HG03175 (cell line): ENCODE results near the gene SAP30BP.

ENCODE experiments used
- ATAC-seq: cut with Tn5 transposase; IDR thresholded peaks from one replicate; pipeline ENCODE4 v1.9.1; 2021; ENCODE audit warnings: mild to moderate bottlenecking, moderate library complexity; ENCODE audit not compliant: unreplicated experiment

Gene SAP30BP

DNA sequence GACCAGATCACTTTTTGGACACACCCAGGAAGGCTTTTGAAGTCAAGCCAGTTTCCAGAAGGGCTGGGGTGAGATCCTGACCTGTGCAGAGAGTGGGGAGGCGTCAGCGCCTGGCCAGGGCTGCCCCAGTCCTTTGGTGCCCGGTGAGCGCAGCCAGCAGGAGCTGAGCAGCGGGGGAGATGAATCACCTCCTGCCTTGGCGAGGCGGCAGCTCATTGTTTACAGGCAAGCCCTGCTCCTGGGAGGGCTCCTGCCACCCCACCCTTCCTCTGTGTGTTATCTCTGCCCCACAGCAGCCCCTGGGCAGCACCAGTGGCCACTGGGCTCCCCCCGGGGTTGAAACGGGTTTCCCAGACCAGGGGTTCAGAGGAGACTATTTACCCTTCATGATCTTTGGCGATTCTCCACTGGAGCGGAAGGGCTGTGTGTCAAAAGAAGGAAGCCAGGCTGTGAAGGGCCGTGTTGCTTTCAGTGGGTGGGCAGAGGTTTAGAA lies 40.0 kb downstream of the SAP30BP start:
- no peak for ATAC-seq

DNA sequence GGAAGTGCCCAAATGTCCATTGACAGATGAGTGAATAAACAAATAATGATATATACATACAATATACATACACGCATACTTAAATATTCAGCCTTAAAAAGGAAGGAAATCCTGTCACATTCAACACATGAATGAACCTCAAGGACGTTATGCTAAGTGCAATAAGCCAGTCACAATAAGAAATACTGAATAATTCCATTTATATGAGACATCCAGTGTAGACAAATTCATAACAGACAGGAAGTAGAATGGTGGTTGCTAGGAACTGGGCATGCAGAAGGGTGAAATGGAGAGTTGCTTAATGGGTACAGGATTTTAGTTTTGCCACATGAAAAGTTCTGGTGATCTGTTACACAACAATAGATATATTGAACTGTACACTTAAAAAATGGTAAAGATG lies 45.3 kb downstream of the SAP30BP start:
- no peak for ATAC-seq

DNA sequence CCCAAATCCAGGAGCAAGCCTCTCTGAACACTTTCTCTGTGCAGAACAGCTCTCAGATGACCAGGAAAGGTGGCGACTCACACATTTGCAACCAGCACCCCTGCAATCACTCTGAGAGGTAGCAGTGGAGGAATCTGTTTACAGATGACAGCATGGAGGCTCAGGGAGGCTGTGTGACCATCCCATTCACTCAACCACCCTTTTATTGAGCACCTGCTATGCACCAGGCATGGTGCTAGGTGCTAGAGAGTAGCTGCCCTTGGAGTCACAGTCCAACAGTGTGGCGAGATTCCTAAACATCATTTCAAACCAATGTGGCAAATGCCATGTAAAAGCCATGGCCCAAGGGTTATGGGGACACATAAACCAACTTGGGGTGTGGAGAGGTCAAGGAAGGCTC lies 52.6 kb downstream of the SAP30BP start:
- no peak for ATAC-seq

DNA sequence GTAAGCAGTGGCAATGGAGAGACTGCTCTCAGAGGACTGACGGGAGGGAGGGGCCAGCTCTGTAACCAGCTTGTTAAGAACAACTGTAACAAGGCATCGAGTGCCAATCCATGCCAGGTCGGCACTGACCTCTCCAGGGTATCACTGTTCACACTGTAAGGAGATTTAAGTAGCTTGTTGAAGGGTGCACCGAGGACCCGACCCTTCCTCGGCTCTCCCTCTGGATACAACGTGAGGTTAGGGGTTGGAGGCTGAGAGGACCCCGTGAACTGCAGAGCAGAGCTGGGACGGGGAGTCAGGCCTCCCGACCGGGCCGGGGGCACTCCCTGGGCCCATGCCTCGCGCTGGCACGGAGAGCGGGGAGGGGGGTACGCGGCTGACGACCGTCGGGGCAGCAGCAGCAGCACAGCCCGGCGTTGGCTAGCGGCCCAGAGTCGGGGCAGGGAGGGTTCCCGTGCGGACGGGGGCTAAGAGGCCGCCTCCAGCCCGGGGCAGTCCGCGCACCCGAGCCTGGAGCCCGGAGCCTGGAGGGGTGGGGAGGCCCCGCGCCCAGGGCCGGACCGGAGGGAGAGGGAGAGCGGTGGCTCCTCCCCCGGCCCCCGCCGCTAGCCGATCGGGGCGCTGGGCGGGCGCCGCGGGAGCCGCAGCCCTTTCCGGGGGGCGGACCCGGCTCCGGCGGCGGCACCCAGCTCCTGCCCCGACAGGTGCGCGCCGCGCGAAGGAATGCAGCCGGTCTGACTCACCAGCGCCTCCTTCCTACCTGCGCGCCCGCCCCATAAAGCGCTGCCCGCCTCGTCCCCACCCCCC lies 53.7 kb downstream of the SAP30BP start, which contains the start of gene ITGB4:
Gene ITGB4, plus strand, starts transcription at position 804 of the 807 bp plus-strand sequence. CDS start 3,245 bp downstream, outside the sequence.
- ATAC-seq, result no peak

DNA sequence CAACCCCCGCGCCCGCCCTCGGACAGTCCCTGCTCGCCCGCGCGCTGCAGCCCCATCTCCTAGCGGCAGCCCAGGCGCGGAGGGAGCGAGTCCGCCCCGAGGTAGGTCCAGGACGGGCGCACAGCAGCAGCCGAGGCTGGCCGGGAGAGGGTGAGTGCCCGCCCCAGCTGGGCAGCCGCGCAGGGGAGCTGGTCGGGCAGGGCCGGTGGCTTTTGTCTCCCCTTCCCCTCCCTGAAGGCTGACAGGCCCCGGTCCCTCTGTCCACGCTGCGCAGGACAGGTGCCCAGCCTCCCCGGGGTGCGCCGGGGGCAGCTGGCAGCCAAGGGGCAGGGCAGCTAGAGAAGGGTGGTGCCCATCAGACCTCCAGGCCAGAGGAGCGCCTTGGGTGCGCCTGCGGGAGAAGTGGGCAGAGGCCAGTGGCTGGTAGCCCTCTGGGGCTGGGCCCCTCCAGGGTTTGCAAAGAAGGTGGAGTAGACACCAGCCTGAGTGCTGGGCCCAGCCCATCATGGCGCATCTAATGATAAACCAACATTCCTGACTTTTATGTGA lies 54.4 kb downstream of the SAP30BP start:
- ATAC-seq, result no peak

DNA sequence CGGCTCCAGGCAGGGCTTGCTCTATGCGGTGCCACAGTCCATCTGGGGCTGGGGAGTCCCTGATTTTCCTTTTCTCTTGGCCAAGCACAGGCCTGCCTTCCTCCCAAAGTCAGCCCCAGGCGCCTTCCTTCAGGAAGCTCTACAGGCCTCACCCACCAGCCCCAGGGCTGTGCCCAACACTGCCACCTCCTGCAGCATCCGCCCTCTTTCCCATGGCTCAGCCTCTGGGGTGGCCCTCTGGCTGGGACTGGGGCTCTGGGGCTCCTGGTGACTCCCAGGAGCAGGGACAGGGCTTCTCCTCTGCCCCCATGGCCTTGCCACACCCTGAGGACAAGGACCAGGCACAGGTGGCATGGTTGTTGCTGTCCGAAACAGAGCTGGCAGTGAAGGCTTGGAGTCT lies 54.9 kb downstream of the SAP30BP start:
- ATAC-seq, result no peak

DNA sequence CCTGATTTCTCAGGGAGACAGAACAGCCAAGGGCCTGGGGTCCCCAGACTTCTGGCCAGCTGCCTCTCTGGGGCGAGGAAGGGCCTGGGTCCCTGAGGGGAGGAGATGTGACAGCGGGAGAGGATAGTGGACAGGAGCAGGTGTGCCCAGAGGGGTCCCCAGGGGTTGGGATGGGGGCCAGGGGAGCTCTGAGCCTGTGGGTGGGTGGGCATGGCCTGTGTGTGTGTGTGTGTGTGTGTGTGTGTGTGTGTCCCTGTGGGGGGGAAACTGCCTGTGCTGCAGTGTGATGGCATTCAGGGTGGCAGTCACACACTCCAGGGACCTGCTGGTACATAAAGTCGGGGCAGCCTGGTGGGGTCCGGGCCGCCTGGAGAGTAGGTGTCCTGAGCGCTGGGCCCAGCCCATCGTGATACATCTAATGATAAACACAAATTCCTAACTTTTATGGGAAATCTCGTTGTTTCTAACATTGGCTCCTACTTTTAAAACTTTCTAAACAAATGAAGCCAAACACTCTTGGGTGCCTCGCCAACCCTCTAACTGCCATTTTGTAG lies 55.5 kb downstream of the SAP30BP start:
- ATAC-seq, result no peak

DNA sequence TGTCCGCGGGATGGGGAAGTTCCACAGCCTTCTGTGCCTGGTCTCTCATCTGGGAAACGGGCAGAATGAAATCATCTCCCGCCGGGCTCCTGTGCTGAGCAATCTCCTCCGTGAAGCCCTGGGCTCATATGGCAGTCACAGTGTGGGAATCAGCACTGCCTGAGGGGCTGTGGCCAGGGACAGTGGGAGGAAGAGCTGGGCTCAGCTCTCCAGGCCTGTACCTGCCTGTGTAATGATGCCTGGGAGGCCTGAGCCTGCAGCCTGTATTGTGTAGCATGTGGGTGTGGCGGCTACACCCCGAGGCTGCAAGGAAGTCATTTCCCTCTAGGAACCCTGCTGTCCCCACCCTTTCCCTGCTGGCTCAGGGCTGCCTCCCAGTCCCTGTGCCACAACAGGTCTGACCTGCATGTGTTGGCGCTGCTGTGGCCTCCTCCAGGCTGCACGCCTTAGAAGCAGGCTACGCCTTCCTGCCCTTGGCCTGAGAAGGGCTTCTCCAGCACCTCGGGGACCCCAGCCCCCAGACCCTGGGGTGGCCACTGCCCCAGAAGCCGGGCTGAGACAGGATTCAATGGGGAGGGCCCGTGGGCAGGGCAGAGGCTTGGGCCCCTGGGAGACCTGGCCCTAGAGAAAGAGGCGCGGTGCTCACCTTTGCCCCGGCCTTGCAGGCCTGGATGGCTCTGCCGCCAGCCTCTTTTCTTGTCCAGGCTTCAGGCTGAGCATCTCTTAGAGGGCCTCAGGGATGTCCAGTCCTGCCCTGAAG lies 56.2 kb downstream of the SAP30BP start:
- no peak for ATAC-seq

DNA sequence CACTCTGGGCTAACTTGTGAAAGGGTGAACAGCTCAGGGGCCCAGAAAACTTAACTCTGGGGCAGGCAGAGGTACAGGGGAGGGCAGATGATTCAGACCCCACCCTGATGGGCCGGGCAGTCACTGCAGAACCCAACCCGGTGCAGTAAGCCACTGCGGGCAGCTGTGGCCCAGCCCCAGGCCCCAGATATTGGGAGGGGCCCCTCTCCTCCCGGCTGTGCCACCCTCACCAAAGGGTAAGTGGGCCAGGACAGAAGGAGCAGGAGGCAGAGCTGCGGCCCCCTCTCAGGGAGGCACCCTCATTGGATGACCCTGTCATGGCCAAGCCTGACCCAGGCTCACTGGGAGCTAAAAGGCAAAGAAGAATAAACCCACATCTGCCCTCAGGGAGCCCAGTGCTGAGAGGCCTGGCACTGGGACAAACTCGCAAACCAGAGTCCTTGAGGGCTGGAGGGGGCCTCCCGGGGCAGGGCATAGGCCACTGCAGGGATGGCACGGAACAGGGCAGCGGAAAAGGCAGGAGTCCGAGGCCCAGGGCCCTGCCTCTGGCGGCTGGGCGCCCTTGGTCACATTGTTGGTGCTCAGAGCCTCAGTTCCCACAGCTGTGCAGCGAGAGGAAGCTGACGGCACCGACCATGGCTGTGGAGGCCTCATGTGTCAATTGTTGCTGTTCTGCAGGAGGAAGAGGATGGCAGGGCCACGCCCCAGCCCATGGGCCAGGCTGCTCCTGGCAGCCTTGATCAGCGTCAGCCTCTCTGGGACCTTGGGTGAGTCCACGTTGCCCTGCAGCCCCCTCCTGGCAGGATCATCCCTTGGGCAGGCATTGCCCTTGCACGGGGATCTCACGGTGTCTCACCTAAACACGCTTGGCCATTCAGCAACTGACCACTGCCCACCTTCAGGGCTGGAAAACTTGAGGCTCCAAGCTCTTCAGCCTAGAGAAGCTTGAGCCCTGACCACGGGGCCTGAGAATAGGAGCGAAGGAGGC lies 57.2 kb downstream of the SAP30BP start:
- no peak for ATAC-seq

DNA sequence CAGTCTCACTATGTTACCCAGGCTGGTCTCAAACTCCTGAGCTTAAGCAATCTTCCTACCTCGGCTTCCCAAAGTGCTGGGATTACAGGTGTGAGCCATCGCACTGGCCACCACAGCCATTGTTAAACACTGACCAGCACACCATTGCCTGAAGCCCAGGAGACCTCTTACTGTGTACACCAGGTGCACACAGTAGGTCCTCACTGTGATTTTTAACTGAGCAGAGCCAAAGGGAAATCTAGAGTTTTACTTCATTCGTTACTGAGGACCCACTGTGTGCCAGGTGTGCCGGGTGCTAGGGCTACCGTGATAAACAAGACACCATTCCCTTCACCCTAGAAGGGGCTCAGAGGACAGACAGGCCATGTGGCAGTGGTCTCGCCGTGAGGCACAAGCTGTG lies 58.4 kb downstream of the SAP30BP start:
- ATAC-seq, result no peak

DNA sequence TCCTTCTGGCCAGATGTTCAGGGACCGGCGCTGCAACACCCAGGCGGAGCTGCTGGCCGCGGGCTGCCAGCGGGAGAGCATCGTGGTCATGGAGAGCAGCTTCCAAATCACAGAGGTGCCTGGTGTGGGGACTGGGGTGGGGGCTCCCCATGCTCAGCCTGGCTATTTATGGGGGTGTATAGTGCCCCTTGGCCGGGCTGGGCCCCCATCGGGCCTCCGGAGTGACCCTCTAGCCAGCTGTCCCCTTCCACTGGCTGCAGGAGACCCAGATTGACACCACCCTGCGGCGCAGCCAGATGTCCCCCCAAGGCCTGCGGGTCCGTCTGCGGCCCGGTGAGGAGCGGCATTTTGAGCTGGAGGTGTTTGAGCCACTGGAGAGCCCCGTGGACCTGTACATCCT lies 60.3 kb downstream of the SAP30BP start:
- ATAC-seq, result no peak

DNA sequence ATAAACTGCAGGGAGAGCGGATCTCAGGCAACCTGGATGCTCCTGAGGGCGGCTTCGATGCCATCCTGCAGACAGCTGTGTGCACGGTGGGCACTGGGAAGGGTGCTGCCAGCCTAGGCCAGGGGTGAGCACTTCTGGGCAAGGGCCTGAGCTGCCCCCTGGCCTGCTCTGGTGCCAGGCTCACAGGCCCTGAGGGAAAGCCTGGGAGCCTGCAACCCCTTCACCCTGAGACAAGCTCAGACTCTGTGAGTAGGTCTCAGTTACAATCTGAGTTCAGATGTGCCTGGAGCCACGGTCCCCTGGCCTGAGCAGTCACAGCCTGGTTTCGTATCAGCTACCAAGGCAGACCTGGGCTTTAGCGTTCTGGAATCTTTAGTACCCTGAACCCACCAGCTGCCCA lies 62.2 kb downstream of the SAP30BP start:
- no peak for ATAC-seq

DNA sequence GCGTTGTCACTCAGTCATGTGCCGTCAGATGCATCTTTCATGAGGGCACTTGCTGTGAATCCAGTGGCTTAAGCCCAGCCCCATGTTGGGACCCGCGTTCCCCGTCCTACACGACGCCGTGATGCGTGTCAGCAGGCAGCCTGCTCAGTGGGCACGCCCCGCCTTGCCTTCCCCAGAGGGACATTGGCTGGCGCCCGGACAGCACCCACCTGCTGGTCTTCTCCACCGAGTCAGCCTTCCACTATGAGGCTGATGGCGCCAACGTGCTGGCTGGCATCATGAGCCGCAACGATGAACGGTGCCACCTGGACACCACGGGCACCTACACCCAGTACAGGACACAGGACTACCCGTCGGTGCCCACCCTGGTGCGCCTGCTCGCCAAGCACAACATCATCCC lies 62.9 kb downstream of the SAP30BP start:
- no peak for ATAC-seq

DNA sequence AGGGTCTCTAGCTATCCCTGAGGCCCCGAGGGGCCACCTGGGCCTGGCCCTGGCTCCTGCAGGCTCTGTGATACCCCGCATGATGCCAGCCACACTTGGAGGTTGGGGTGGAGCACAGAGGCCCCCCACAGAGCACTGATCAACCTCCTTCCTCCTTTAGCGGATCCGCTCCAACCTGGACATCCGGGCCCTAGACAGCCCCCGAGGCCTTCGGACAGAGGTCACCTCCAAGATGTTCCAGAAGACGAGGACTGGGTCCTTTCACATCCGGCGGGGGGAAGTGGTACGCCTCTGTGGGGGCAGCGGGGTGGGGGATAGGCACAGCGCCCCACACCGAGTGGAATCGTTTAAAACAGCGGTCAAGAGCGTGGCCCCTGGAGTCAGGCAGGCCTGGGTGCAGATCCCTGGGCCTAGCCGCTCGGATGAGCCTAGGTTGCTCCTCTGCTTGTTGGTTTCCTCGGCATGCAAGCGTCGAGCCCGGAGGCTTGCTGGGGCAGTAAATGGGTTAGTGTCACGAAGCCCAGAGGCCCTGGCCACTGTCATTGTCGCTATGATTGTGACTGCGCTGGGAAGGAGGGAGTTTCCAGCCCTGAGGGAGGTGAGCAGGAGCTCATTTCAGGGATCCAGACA lies 64.1 kb downstream of the SAP30BP start:
- ATAC-seq, result no peak

DNA sequence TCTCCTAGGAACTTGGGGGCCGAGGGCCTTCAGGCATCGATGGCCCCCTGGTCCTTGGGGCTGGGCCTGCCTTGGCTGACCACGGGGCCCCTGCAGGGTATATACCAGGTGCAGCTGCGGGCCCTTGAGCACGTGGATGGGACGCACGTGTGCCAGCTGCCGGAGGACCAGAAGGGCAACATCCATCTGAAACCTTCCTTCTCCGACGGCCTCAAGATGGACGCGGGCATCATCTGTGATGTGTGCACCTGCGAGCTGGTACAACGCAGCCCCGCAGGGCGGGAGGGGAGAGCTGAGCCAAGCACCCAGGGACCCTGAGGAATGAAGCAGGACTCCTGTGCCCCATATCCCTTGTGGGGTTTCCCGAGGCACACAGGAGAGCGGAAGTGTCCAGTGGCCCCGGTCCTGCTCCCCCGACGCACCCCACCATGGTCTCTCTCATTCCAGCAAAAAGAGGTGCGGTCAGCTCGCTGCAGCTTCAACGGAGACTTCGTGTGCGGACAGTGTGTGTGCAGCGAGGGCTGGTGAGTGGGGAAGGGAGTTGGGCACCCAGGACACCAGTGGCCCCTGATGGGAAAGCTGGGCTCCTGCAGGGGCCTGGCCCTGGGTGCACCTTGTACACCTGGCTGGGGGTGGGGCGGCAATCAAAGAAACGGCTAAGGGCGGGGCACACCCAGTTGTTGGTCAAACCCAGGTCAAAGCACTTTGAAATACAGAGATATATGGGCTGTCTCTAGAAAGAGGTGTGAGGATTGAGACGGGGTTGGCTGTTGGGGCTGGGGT lies 64.8 kb downstream of the SAP30BP start:
- ATAC-seq, result no peak

DNA sequence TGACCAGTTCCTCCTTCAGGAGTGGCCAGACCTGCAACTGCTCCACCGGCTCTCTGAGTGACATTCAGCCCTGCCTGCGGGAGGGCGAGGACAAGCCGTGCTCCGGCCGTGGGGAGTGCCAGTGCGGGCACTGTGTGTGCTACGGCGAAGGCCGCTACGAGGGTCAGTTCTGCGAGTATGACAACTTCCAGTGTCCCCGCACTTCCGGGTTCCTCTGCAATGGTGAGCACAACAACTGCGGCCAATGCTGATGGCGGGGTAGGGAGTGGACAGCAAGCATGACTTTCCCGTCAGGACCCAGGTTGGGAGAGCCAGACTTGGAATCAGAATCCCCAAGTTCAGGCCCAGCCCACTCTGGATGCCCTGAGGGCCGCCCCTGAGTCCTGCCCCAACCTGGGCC lies 66.3 kb downstream of the SAP30BP start:
- ATAC-seq, result no peak

DNA sequence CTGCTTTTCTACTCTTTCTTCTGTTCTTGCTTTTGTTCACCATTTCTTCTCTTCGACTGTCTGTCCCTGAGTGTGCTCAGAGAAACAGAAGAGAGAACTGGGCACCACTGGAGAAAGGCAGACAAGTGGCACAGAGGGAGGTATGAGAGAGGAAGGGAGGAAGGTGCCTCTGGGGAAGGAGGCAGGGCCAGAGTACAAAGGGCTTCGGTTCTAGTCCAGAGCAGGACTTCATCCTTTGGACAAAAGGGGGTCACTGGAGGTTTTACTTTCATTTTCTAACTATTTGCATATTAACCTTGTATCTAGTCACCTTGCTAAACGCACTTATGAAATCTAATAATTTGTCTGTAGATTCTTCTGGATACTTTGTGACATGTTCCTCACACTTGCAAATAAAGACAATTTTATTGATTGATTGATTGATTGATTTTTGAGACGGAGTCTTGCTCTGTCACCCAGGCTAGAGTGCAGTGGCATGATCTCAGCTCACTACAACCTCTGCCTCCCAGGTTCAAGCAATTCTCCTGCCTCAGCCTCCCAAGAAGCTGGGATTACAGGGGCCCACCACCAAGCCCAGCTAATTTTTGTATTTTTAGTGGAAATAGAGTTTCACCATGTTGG lies 67.6 kb downstream of the SAP30BP start:
- ATAC-seq, result no peak

DNA sequence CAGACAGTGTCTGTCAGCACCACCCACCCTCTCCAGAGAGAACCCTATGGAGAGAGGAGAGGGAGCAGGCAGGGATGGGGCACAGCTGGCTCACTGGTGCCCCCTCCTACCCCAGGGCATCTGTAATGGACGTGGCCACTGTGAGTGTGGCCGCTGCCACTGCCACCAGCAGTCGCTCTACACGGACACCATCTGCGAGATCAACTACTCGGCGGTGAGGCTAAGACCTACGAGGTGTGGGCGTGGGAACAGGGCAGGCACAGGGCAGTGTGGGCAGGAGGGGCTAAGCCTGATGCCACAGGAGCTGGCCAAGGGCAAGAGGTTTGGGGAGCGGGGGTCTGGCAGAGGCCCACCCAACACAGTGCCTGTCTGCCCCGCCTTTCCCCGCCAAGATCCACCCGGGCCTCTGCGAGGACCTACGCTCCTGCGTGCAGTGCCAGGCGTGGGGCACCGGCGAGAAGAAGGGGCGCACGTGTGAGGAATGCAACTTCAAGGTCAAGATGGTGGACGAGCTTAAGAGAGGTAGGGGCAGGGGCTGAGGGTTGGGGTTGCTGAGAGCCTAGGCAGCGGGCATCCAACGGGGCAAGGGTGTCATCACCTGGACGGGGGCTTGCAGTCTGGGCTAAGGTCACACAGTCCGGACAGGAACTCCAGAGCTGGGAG lies 69.2 kb downstream of the SAP30BP start:
- no peak for ATAC-seq
